GM12892 (cell line): Measurements from ENCODE around the gene LBHD2.

ENCODE experiments used
- POLR2A ChIP-seq: IDR thresholded peaks from 2 replicates; pipeline ENCODE4 v1.6.1; 2011; ENCODE audit warnings: low read depth, low read length, control low read depth
- POLR2AphosphoS5 ChIP-seq: IDR thresholded peaks from 2 replicates; pipeline ENCODE4 v1.6.1; 2011; ENCODE audit warnings: low read depth, low read length, control low read depth
- TAF1 ChIP-seq: IDR thresholded peaks from 2 replicates; pipeline ENCODE4 v1.6.1; 2011; ENCODE audit warnings: low read depth, mild to moderate bottlenecking, control low read depth, low read length, borderline replicate concordance

- no peak for TF ChIP-seq POLR2AphosphoS5
- TF ChIP-seq POLR2A = no peak
- TF ChIP-seq TAF1 = no peak
These were observed 38.0 kb downstream of the LBHD2 start for GRCh38 chr14:103121846-103122584.
